SU-DHL-6 (cell line): Measurements from ENCODE around the gene MAP3K7CL.

Experiments used
- H2AFZ ChIP-seq: fragments of 200-600 bp; sonication (generic); 2 replicates; pipeline ENCODE4 v1.6.1; 2014; ENCODE audit warnings: low read depth, mild to moderate bottlenecking, moderate library complexity, mixed read lengths, antibody characterized with exemption, low read length; ENCODE audit not compliant: severe bottlenecking
- H3F3A ChIP-seq: fragments of 200-600 bp; shearing (Covaris generic); 2 replicates; pipeline ENCODE4 v1.6.0; 2016; ENCODE audit warnings: antibody characterized with exemption, mild to moderate bottlenecking; ENCODE audit not compliant: insufficient read depth
- H3K27ac ChIP-seq: fragments of 200-600 bp; sonication (generic); 2 replicates; pipeline ENCODE4 v1.5.1; 2016; ENCODE audit warnings: low read depth, mild to moderate bottlenecking, low read length, moderate library complexity, mixed read lengths
- H3K27me3 ChIP-seq: fragments of 200-600 bp; sonication (generic), shearing (Covaris generic); 2 replicates; pipeline ENCODE4 v1.6.0; 2014; ENCODE audit warnings: mild to moderate bottlenecking, low read length
- H3K36me3 ChIP-seq: fragments of 200-600 bp; sonication (generic); 2 replicates; pipeline ENCODE4 v1.6.1; 2014; ENCODE audit warnings: mild to moderate bottlenecking, low read length, mixed read lengths
- H3K4me2 ChIP-seq: fragments of 300-600, 200-600 bp; shearing (Covaris generic), sonication (generic); 2 replicates; pipeline ENCODE4 v1.6.0; 2014; ENCODE audit warnings: low read length, low read depth, mild to moderate bottlenecking; ENCODE audit not compliant: poor library complexity, severe bottlenecking
- H3K4me3 ChIP-seq: fragments of 200-600 bp; sonication (generic); 2 replicates; pipeline ENCODE4 v1.5.1; 2014; ENCODE audit warnings: antibody characterized with exemption, low read length, mild to moderate bottlenecking, mixed read lengths; ENCODE audit not compliant: insufficient read depth, poor library complexity, severe bottlenecking
- H3K79me2 ChIP-seq: fragments of 200-600 bp; sonication (generic); 2 replicates; pipeline ENCODE4 v1.6.1; 2014; ENCODE audit warnings: mild to moderate bottlenecking, low read length, moderate library complexity; ENCODE audit not compliant: insufficient read depth
- H3K9ac ChIP-seq: fragments of 200-600 bp; sonication (generic); 2 replicates; pipeline ENCODE4 v1.7.0; 2014; ENCODE audit warnings: mild to moderate bottlenecking, low read length
- H3K9me2 ChIP-seq: fragments of 200-600 bp; sonication (generic); replicated peaks from 2 replicates; pipeline ENCODE4 v1.6.1; 2014; ENCODE audit warnings: low read length; ENCODE audit not compliant: insufficient read depth
- H3K9me3 ChIP-seq: fragments of 200-600 bp; sonication (generic); 2 replicates; pipeline ENCODE4 v1.6.1; 2014; ENCODE audit warnings: low read length, mixed read lengths; ENCODE audit not compliant: insufficient read depth
- H4K20me1 ChIP-seq: fragments of 200-600 bp; sonication (generic); 2 replicates; pipeline ENCODE4 v1.6.1; 2014; ENCODE audit warnings: low read depth, mild to moderate bottlenecking, antibody characterized with exemption, low read length, moderate library complexity, mixed read lengths
- CTCF ChIP-seq: fragments of 200-600 bp; sonication (generic); IDR thresholded peaks from one replicate; pipeline ENCODE4 v1.5.1; 2017; ENCODE audit warnings: antibody characterized with exemption, mild to moderate bottlenecking, low read length, moderate library complexity; ENCODE audit not compliant: insufficient read depth, poor library complexity, severe bottlenecking
- EZH2phosphoT487 ChIP-seq: fragments of 200-600 bp; sonication (generic), shearing (Covaris generic); conservative IDR thresholded peaks from 2 replicates; pipeline ENCODE4 v1.6.1; 2018; ENCODE audit warnings: mild to moderate bottlenecking, antibody characterized with exemption, low read length, moderate library complexity, mixed read lengths

The MAP3K7CL gene

DNA sequence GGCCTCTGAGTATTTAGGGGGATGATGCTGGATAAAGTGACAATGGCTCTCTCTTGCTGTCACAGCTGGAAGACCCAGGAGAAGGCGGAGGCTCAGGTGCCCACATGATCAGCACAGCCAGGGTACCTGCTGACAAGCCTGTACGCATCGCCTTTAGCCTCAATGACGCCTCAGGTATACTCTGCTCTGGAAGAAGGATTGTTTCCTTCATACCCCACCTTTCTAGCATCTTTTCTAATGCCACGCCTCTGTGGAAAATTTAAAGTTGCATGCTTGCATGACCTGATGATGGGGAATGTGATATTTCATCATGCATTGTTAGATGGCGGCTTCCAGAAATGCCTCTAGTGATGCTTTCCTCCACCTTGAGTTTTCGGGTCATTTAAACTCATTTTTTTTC is 2.8 kb downstream of the MAP3K7CL start:
- H3K4me3 ChIP-seq = no peak overlapping the region
- H2AFZ ChIP-seq = no peak overlapping the region
- H3K36me3 ChIP-seq = no peaks in the 10 kb centered on the region
- H3F3A ChIP-seq = no peaks in the 10 kb centered on the region
- no peaks in the 10 kb centered on the region for H3K79me2 ChIP-seq
- no peaks in the 10 kb centered on the region for H3K27me3 ChIP-seq
- H3K9ac ChIP-seq = no peak overlapping the region
- TF ChIP-seq CTCF = no peak
- no peak for TF ChIP-seq EZH2phosphoT487
- H4K20me1 ChIP-seq = no peaks in the 10 kb centered on the region
- no peaks in the 10 kb centered on the region for H3K9me2 ChIP-seq
- no peak overlapping the region for H3K4me2 ChIP-seq
- H3K9me3 ChIP-seq = no peaks in the 10 kb centered on the region
- H3K27ac ChIP-seq = no peak overlapping the region

DNA sequence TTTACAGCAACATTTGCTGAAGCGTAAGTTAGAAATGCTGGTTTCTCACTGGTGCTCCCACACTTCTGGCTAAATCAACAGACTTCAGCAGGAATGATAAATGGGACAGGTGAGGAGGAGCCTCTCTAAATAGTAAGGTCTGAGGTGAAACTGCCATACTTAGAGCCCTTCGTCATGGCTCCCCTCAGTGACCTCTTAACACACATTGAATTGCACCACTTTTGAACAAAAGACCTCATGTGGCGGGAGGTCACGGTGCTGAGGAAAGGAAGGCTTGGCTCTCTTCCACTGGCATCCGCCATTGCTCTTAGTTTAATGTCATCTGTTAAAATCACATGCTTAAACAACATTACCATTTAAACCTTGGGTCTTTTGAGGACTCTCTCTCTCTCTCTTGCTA is 3.4 kb downstream of the MAP3K7CL start:
- Histone ChIP-seq H3K9me2 (no peaks in the 10 kb centered on the region), H3F3A (no peaks in the 10 kb centered on the region), H2AFZ (no peak overlapping the region), H3K4me3 (no peak overlapping the region), H4K20me1 (no peaks in the 10 kb centered on the region), H3K27ac (no peak overlapping the region), H3K36me3 (no peaks in the 10 kb centered on the region), H3K79me2 (no peaks in the 10 kb centered on the region), H3K4me2 (no peak overlapping the region), H3K27me3 (no peaks in the 10 kb centered on the region), H3K9me3 (no peaks in the 10 kb centered on the region), H3K9ac (no peak overlapping the region)
- TF ChIP-seq CTCF (no peak), EZH2phosphoT487 (no peak)

- no peaks in the 10 kb centered on the region for H4K20me1 ChIP-seq
- H3K9me3 ChIP-seq = no peaks in the 10 kb centered on the region
- H3K27me3 ChIP-seq = no peaks in the 10 kb centered on the region
- H3K4me2 ChIP-seq = no peak overlapping the region
- TF ChIP-seq EZH2phosphoT487 (no peak), CTCF (no peak)
- no peak overlapping the region for H2AFZ ChIP-seq
- H3F3A ChIP-seq = no peaks in the 10 kb centered on the region
- H3K27ac ChIP-seq = no peak overlapping the region
- no peaks in the 10 kb centered on the region for H3K36me3 ChIP-seq
- H3K79me2 ChIP-seq = no peaks in the 10 kb centered on the region
- no peak overlapping the region for H3K4me3 ChIP-seq
- no peak overlapping the region for H3K9ac ChIP-seq
- H3K9me2 ChIP-seq = no peaks in the 10 kb centered on the region
These were observed 5.0 kb downstream of the MAP3K7CL start for GRCh38 chr21:29135481-29135880.

DNA sequence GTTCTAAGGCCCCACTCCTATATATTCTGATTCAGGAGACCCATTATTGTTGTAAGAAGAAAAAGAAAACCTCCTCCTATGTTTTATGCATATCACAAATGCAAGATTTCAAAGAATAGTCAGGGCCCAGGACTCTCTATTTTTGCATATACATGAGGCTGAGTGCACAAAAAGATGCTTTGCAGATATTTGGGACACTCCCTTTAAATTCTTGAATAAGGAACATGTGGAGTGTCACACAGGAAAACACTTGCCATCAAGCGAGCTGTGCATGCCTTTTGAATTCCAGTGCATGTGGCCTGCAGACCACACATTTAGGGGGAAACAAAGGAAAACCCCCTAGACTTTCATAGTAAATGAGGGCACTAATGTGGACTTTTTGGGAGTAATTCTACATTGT is 5.6 kb downstream of the MAP3K7CL start:
- TF ChIP-seq EZH2phosphoT487 (no peak), CTCF (no peak)
- no peak overlapping the region for H3K9ac ChIP-seq
- no peaks in the 10 kb centered on the region for H3K79me2 ChIP-seq
- H3K9me2 ChIP-seq = no peaks in the 10 kb centered on the region
- H3K9me3 ChIP-seq = no peaks in the 10 kb centered on the region
- no peak overlapping the region for H3K4me2 ChIP-seq
- H2AFZ ChIP-seq = no peak overlapping the region
- no peaks in the 10 kb centered on the region for H3K27me3 ChIP-seq
- no peaks in the 10 kb centered on the region for H3F3A ChIP-seq
- H3K36me3 ChIP-seq = no peaks in the 10 kb centered on the region
- H3K4me3 ChIP-seq = no peak overlapping the region
- no peak overlapping the region for H3K27ac ChIP-seq
- H4K20me1 ChIP-seq = no peaks in the 10 kb centered on the region
